SU-DHL-6 (cell line): ENCODE data around the gene UBP1.

ENCODE experiments used
- H2AFZ ChIP-seq: fragments of 200-600 bp; sonication (generic); 2 replicates; pipeline ENCODE4 v1.6.1; 2014; ENCODE audit warnings: low read depth, mild to moderate bottlenecking, moderate library complexity, mixed read lengths, antibody characterized with exemption, low read length; ENCODE audit not compliant: severe bottlenecking
- H3F3A ChIP-seq: fragments of 200-600 bp; shearing (Covaris generic); 2 replicates; pipeline ENCODE4 v1.6.0; 2016; ENCODE audit warnings: antibody characterized with exemption, mild to moderate bottlenecking; ENCODE audit not compliant: insufficient read depth
- H3K27ac ChIP-seq: fragments of 200-600 bp; sonication (generic); 2 replicates; pipeline ENCODE4 v1.5.1; 2016; ENCODE audit warnings: low read depth, mild to moderate bottlenecking, low read length, moderate library complexity, mixed read lengths
- H3K27me3 ChIP-seq: fragments of 200-600 bp; sonication (generic), shearing (Covaris generic); 2 replicates; pipeline ENCODE4 v1.6.0; 2014; ENCODE audit warnings: mild to moderate bottlenecking, low read length
- H3K36me3 ChIP-seq: fragments of 200-600 bp; sonication (generic); 2 replicates; pipeline ENCODE4 v1.6.1; 2014; ENCODE audit warnings: mild to moderate bottlenecking, low read length, mixed read lengths
- H3K4me2 ChIP-seq: fragments of 300-600, 200-600 bp; shearing (Covaris generic), sonication (generic); 2 replicates; pipeline ENCODE4 v1.6.0; 2014; ENCODE audit warnings: low read length, low read depth, mild to moderate bottlenecking; ENCODE audit not compliant: poor library complexity, severe bottlenecking
- H3K4me3 ChIP-seq: fragments of 200-600 bp; sonication (generic); 2 replicates; pipeline ENCODE4 v1.5.1; 2014; ENCODE audit warnings: antibody characterized with exemption, low read length, mild to moderate bottlenecking, mixed read lengths; ENCODE audit not compliant: insufficient read depth, poor library complexity, severe bottlenecking
- H3K79me2 ChIP-seq: fragments of 200-600 bp; sonication (generic); 2 replicates; pipeline ENCODE4 v1.6.1; 2014; ENCODE audit warnings: mild to moderate bottlenecking, low read length, moderate library complexity; ENCODE audit not compliant: insufficient read depth
- H3K9ac ChIP-seq: fragments of 200-600 bp; sonication (generic); 2 replicates; pipeline ENCODE4 v1.7.0; 2014; ENCODE audit warnings: mild to moderate bottlenecking, low read length
- H3K9me2 ChIP-seq: fragments of 200-600 bp; sonication (generic); replicated peaks from 2 replicates; pipeline ENCODE4 v1.6.1; 2014; ENCODE audit warnings: low read length; ENCODE audit not compliant: insufficient read depth
- H3K9me3 ChIP-seq: fragments of 200-600 bp; sonication (generic); 2 replicates; pipeline ENCODE4 v1.6.1; 2014; ENCODE audit warnings: low read length, mixed read lengths; ENCODE audit not compliant: insufficient read depth
- H4K20me1 ChIP-seq: fragments of 200-600 bp; sonication (generic); 2 replicates; pipeline ENCODE4 v1.6.1; 2014; ENCODE audit warnings: low read depth, mild to moderate bottlenecking, antibody characterized with exemption, low read length, moderate library complexity, mixed read lengths
- EZH2phosphoT487 ChIP-seq: fragments of 200-600 bp; sonication (generic), shearing (Covaris generic); conservative IDR thresholded peaks from 2 replicates; pipeline ENCODE4 v1.6.1; 2018; ENCODE audit warnings: mild to moderate bottlenecking, antibody characterized with exemption, low read length, moderate library complexity, mixed read lengths
- TF ChIP-seq, protein P1 (sequence below): fragments of 200-600 bp; sonication (generic); IDR thresholded peaks from one replicate; pipeline ENCODE4 v1.5.1; 2017; ENCODE audit warnings: antibody characterized with exemption, mild to moderate bottlenecking, low read length, moderate library complexity; ENCODE audit not compliant: insufficient read depth, poor library complexity, severe bottlenecking

UBP1 gene

DNA sequence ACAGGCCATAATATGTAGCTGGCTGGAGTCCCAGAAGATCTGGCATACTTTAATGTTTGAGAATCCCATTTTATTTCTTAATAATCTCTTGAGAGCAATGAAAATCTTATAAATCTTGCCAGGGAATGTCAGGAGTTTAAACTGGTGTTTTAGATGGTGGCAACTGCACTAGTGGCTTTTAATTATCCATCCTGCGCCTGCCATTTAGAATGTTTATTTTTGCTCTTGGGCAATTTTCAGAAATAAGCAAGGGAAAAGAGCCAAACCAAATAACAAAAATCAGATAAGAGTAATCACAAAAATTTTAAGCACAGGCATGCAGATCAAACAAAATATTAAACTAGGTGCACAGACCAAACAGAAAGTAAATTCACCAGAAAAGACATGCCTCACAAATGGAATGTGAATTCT is 41.9 kb upstream of the UBP1 start:
- Histone ChIP-seq H3K9me2 (no peaks in the 10 kb centered on the region), H3K27me3 (no peaks in the 10 kb centered on the region), H3K36me3 (no peaks in the 10 kb centered on the region), H3F3A (no peaks in the 10 kb centered on the region), H3K4me2 (no peak overlapping the region), H3K9ac (no peak overlapping the region), H3K4me3 (no peak overlapping the region), H4K20me1 (no peaks in the 10 kb centered on the region), H3K27ac (no peak overlapping the region), H2AFZ (no peak overlapping the region), H3K79me2 (no peaks in the 10 kb centered on the region), H3K9me3 (peaks cover 13% of the 10 kb centered on the region; the same call in 1 of the 2 replicates)
- TF ChIP-seq EZH2phosphoT487, result no peak
- TF ChIP-seq, protein P1, sequence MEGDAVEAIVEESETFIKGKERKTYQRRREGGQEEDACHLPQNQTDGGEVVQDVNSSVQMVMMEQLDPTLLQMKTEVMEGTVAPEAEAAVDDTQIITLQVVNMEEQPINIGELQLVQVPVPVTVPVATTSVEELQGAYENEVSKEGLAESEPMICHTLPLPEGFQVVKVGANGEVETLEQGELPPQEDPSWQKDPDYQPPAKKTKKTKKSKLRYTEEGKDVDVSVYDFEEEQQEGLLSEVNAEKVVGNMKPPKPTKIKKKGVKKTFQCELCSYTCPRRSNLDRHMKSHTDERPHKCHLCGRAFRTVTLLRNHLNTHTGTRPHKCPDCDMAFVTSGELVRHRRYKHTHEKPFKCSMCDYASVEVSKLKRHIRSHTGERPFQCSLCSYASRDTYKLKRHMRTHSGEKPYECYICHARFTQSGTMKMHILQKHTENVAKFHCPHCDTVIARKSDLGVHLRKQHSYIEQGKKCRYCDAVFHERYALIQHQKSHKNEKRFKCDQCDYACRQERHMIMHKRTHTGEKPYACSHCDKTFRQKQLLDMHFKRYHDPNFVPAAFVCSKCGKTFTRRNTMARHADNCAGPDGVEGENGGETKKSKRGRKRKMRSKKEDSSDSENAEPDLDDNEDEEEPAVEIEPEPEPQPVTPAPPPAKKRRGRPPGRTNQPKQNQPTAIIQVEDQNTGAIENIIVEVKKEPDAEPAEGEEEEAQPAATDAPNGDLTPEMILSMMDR, result no peak

GRCh38 chr3:33474896-33475295 is 34.7 kb upstream of the UBP1 start:
- H3K79me2 ChIP-seq, result no peaks in the 10 kb centered on the region
- no peak overlapping the region for H3K4me3 ChIP-seq
- H3K36me3 ChIP-seq, result no peaks in the 10 kb centered on the region
- H3F3A ChIP-seq, result no peaks in the 10 kb centered on the region
- peaks cover under 1% of the 10 kb centered on the region; the same call in 1 of the 2 replicates for H3K9me3 ChIP-seq
- H3K9me2 ChIP-seq, result no peaks in the 10 kb centered on the region
- no peaks in the 10 kb centered on the region for H4K20me1 ChIP-seq
- H2AFZ ChIP-seq, result no peak overlapping the region
- no peak for TF ChIP-seq EZH2phosphoT487
- TF ChIP-seq, protein P1, result no peak
- no peak overlapping the region for H3K9ac ChIP-seq
- no peak overlapping the region for H3K27ac ChIP-seq
- no peak overlapping the region for H3K4me2 ChIP-seq
- H3K27me3 ChIP-seq, result no peaks in the 10 kb centered on the region

DNA sequence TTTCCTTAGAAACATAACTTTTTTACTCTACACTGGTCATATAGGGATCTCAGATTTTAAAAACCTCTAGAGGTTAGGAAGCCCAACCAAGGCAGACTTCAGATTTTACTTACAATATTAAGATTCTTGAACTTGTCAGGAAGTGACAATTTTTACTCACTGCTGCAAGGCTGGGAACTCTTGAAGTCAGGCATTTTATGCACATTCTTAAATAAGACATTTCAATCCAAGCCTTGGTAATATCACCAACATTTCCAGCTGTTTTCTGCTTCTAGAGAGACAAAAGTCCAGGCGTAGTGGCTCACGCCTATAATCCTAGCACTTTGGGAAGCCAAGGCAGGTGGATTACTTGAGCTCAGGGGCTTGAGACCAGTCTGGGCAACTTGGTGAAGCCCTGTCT is 33.6 kb upstream of the UBP1 start:
- Histone ChIP-seq H3K27ac (no peak overlapping the region), H3K9ac (no peak overlapping the region), H3K4me2 (no peak overlapping the region), H3K9me2 (no peaks in the 10 kb centered on the region), H3K36me3 (no peaks in the 10 kb centered on the region), H3K4me3 (no peak overlapping the region), H3K79me2 (no peaks in the 10 kb centered on the region), H4K20me1 (no peaks in the 10 kb centered on the region), H2AFZ (no peak overlapping the region), H3K27me3 (no peaks in the 10 kb centered on the region), H3K9me3 (no peaks in the 10 kb centered on the region), H3F3A (no peaks in the 10 kb centered on the region)
- TF ChIP-seq, protein P1, result no peak
- TF ChIP-seq EZH2phosphoT487, result no peak
